MG63 (cell line): Measurements from ENCODE around the gene FNDC4. TPM values are rescaled to one million over a fixed set of nuclear protein-coding genes. Genes with fewer than 3 reads are reported as not detected.
A peak's percentile ranks its signal among the peaks of the same experiment; 100 is the strongest.

Source experiments
- DNase-seq: peaks from one replicate; pipeline ENCODE4 v3.0.0-alpha.2; 2020
- H3K27me3 ChIP-seq: fragments of 250-450 bp; sonication (Bioruptor Pico); 2 replicates; pipeline ENCODE4 v1.5.1; 2020; ENCODE audit warnings: mild to moderate bottlenecking, moderate library complexity
- H3K36me3 ChIP-seq: fragments of 250-450 bp; sonication (Bioruptor Pico); 2 replicates; pipeline ENCODE4 v1.5.1; 2020; ENCODE audit warnings: mild to moderate bottlenecking, moderate library complexity
- H3K4me3 ChIP-seq: fragments of 250-450 bp; sonication (Bioruptor Pico); 2 replicates; pipeline ENCODE4 v1.5.1; 2020; ENCODE audit warnings: mild to moderate bottlenecking, moderate library complexity
- H3K9me3 ChIP-seq: fragments of 250-450 bp; sonication (Bioruptor Pico); 2 replicates; pipeline ENCODE4 v1.5.1; 2020; ENCODE audit warnings: mild to moderate bottlenecking, moderate library complexity
- total RNA-seq: library from RNA; depleted of rRNA; stranded (reverse); fragments of >200 nt; shearing (Covaris generic); gene quantifications from 2 replicates; pipeline ENCODE4 v1.2.3, GENCODE V29; 2014; ENCODE audit warnings: low replicate concordance

Gene FNDC4
- total RNA-seq, 1 experiment from 2014 or later: 0.53 TPM

- Histone ChIP-seq H3K36me3 (no peaks in the 10 kb centered on the region), H3K27me3 (no peaks in the 10 kb centered on the region), H3K9me3 (no peaks in the 10 kb centered on the region), H3K4me3 (no peak overlapping the region)
- no peak for DNase-seq
Measured at GRCh38 chr2:27497288-27497627, 2.3 kb upstream of the FNDC4 start.

DNA sequence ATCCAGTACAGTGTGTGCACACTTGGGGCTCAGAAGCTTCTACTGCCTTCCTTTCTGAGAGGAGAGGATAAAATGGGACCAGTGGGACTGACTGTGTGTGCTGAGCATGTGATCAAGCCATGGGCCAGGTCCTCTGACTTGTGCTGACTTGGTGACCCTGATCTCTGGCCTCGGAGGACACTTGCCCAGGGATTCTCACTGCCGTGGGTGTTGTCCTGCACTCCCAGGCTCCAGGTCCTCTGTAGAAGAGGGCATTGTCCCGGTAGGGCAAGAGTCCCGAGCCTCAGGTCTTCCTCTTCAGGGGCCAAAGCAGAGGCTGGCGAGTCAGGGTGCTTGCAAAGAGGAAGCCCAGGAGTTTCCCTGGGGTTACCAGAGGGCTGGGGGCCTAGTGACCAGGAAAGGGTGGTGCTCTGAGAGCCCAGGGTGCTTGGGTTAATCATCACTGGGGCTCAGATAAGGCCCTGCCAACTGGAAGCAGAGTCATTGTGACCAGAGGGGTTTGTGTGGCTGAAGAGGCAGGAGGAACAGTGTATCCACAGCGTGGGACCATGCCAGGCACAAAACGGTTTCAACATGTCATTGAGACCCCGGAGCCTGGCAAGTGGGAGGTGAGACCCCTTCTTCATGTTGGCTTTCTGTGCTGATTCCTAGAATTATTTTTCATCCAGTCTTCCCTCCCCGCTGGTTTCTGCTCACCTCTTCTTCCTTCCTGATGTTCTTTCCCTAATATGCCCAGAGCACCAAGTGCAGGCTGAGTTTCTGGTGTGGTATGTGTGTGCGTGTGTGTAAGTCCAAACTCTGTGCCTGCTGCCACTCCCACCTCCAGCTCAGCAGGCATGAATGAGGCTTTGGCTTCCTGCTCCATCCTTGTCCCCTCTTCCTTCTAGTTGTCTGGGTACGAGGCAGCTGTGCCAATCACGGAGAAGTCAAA lies 1.6 kb upstream of the FNDC4 start, which contains the start of gene GCKR:
Gene GCKR, plus strand, starts transcription at position 483 of the 931 bp plus-strand sequence. Its CDS starts 66 bp downstream, at position 549.
- no peaks in the 10 kb centered on the region for H3K9me3 ChIP-seq
- no peak within 1 kb of the TSS for H3K4me3 ChIP-seq
- no peaks in the 10 kb centered on the region for H3K36me3 ChIP-seq
- H3K27me3 ChIP-seq: no peaks in the 10 kb centered on the region
- peak; percentile 71 for DNase-seq

DNA sequence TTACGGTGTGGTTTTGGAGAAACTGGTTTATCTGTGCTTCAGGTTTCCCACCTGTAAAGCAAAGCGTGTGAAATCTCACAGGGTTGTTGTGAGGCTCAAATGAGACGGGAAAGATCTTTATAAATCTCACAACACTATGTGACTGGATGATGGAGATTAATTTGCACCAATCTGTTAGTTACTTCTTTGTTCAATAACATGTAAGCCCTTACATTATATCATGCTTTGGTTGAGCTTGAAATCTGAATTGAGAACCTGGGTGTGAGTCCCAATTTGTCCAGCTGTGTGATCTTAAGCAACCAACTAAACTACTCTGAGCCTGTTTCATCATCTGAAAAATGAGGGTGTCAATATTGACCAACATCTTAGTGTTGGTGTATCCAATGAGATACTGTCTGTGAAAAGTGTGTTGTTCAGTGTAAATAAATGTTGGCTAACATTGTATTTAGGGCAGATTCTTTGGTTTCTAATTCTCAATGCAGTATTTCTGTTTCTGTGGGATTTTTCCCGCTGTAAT lies 898 bp upstream of the FNDC4 start:
- Histone ChIP-seq H3K9me3 (no peaks in the 10 kb centered on the region), H3K36me3 (no peaks in the 10 kb centered on the region), H3K27me3 (no peaks in the 10 kb centered on the region), H3K4me3 (no peak overlapping the region)
- no peak for DNase-seq

DNA sequence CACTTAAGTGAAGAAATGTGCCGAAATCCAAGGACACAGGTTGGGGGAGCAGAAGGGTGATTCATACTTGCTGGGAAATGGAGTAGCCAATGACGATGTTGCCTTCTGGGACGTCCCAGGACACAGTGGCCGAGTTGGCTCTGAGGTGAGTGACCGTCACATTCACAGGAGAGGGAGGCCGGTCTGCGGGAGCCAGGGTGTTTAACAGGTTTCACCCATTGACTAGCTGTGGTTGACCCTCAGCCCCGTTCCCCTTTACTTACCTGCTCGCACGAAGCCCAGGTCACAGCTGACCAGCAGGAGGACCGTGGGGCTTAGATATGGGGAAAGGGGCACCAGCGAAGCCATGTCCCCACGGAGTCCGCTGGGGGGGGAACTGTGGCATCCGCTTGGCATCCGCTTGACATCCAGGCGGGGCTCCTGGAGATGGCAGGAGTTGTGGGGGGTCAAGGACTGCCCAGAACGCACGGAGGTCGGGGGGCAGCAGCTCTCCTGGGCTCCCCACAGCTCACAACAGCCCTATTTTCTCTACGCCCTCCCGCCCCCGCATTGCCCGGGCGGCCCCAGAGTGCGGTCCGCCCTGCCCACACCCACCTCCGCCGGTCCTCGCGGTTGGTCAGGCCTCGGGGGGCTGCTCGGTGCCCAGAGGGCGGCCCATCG lies 586 bp downstream of the FNDC4 start:
- no peak for DNase-seq

DNA sequence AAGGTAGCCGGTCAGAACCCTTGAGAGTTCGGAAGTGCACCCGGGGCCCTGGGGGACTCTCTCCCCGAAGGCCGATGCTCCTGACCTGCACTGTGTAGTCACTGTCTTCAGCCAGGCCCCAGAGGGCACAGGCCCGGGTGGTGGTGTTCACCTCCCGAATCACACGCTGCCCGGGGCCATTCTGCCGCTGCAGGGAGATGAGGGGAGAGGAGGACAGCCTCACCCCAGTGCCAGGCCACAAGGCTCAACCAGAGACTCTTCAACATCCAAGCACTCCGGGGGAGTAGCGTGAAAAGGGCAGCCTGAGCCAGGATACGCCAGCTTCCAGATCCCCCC lies 1.1 kb downstream of the FNDC4 start:
- no peak overlapping the region for H3K4me3 ChIP-seq

More for the DNA sequence above, 586 bp downstream of the FNDC4 start:
- peak overlapping the region; percentile 36; the same call in 1 of the 2 replicates for H3K4me3 ChIP-seq
- H3K36me3 ChIP-seq: no peaks in the 10 kb centered on the region
- no peaks in the 10 kb centered on the region for H3K27me3 ChIP-seq
- no peaks in the 10 kb centered on the region for H3K9me3 ChIP-seq

DNA sequence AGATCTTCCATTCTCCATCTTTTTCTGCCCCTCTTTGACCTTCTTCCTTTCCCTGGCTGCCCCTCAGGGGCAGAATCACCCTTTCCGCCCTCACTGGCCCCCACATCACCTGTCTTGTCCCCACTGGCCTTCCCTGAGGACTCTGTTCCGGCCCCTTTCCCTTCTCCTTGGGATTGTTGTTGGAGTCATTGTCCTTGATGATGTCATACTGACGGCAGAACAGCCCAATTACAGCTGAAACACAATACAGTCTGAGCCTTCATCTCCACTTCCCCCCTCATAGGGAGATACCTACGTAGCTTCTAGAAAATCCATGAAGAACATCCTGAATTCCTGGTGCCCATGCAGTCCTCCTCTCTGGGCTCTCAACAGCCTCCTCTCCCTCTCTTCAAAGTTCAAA lies 2.4 kb downstream of the FNDC4 start:
- Histone ChIP-seq H3K9me3 (no peaks in the 10 kb centered on the region), H3K27me3 (no peaks in the 10 kb centered on the region), H3K36me3 (no peaks in the 10 kb centered on the region), H3K4me3 (no peak overlapping the region)
- no peak for DNase-seq

More for the DNA sequence above, 1.1 kb downstream of the FNDC4 start:
- no peak for DNase-seq
- no peaks in the 10 kb centered on the region for H3K27me3 ChIP-seq
- H3K9me3 ChIP-seq: no peaks in the 10 kb centered on the region
- no peaks in the 10 kb centered on the region for H3K36me3 ChIP-seq

GRCh38 chr2:27489498-27490397 lies 5.3 kb downstream of the FNDC4 start, which contains the start of gene IFT172:
TSS of gene IFT172 (minus strand) at chr2:27489743. CDS start at chr2:27489653, 90 bp downstream.
- DNase-seq: peak; percentile 96
- Histone ChIP-seq H3K4me3 (peak within 1 kb of the TSS; percentile 78), H3K9me3 (no peaks in the 10 kb centered on the region), H3K27me3 (no peaks in the 10 kb centered on the region), H3K36me3 (0 out of 2 replicates have a peak, but pooled peaks cover 1% of the 10 kb centered on the region)

DNA sequence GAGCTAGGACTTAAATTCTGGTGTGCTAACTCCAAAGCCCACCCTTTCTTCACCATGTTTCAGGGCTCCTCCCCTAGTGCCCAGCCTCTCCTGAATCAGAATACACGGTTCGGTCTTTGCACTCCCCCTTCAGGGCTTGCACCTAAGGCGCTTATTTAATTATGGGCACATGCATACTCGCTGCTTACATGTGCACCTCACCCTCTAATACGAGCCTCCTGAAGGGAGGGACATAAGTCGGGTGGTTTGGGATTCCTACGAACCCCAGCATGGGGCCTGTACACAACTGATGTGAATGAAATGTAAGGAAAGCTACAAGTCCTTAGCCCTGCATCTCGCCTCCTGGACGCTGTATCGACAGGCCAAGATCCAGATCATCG lies 5.9 kb downstream of the FNDC4 start:
- H3K27me3 ChIP-seq: no peaks in the 10 kb centered on the region
- H3K9me3 ChIP-seq: no peaks in the 10 kb centered on the region
- peak overlapping the region; percentile 78 for H3K4me3 ChIP-seq
- 0 out of 2 replicates have a peak, but pooled peaks cover 4% of the 10 kb centered on the region for H3K36me3 ChIP-seq
- peak; percentile 7 for DNase-seq

DNA sequence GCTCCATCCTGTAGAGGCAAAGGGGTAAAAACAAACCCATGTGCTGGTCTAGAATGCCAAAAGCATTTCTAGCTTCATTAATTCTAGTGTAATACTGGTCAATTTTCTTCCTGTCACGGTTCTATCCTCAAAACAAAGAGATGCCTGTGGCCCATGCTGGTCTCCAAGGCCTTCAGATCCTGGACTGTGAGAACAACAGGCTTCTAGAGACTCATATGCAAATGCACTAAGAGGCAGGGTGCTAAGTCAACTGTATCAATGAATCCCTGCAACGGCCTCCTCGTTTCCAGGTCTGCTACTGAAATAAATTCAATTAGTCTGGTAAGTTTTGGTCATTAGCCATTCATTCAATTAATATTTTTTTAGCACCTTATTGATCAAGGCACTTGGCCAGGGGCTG lies 9.5 kb downstream of the FNDC4 start:
- Histone ChIP-seq H3K4me3 (no peak overlapping the region), H3K9me3 (no peaks in the 10 kb centered on the region), H3K27me3 (no peaks in the 10 kb centered on the region), H3K36me3 (peaks cover 11% of the 10 kb centered on the region; the same call in 1 of the 2 replicates)
- no peak for DNase-seq

DNA sequence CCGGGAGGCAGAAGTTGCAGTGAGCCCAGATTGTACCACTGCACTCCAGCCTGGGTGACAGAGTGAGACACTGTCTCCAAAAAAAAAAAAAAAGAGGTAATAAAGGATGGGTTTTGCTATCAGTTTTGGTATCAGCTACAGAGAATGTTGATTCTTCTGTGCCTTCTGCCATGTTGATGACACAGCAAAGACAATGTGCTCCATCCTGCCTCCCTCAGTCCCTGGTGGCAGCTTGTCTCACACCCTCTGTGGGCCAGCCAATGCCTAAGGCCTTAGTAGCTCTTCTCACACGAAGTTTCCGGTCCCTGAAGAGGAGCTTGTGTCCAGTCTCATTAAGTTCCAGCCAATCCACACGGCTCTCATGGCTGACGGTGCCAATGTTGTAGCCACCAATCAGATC lies 23.0 kb downstream of the FNDC4 start:
- H3K9me3 ChIP-seq: no peaks in the 10 kb centered on the region
- no peak for DNase-seq
- H3K27me3 ChIP-seq: no peaks in the 10 kb centered on the region

GRCh38 chr2:27464443-27464842 lies 30.6 kb downstream of the FNDC4 start:
- no peak for DNase-seq
- no peaks in the 10 kb centered on the region for H3K9me3 ChIP-seq
- H3K4me3 ChIP-seq: no peak overlapping the region
- no peaks in the 10 kb centered on the region for H3K36me3 ChIP-seq
- no peaks in the 10 kb centered on the region for H3K27me3 ChIP-seq

More for the DNA sequence above, 23.0 kb downstream of the FNDC4 start:
- no peak overlapping the region for H3K4me3 ChIP-seq
- H3K36me3 ChIP-seq: peaks cover 9% of the 10 kb centered on the region

GRCh38 chr2:27461118-27461517 lies 33.9 kb downstream of the FNDC4 start:
- H3K27me3 ChIP-seq: no peaks in the 10 kb centered on the region
- DNase-seq: no peak
- H3K9me3 ChIP-seq: no peaks in the 10 kb centered on the region
- H3K4me3 ChIP-seq: no peak overlapping the region
- no peaks in the 10 kb centered on the region; the same call in 1 of the 2 replicates for H3K36me3 ChIP-seq

DNA sequence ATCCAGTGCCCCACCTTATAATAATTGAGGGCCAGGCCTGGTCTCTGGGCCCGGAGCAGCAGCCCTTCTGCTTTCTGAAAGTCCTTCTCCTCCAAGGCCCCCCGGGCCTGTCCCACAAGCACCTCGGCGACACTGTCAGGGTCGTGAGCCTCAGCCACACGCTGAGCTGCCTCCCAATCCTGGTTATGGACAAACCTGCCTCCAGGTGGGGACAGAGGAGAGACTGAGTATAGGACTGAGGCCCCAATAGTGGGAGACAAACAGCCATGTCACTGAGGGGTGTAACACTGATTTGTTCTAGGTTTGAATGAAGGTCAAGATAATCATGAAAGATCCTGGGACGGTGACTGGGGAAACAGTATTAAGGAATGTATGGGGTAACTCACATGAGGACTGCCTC lies 41.0 kb downstream of the FNDC4 start:
- H3K9me3 ChIP-seq: no peaks in the 10 kb centered on the region
- DNase-seq: no peak
- H3K27me3 ChIP-seq: no peaks in the 10 kb centered on the region
- H3K36me3 ChIP-seq: peaks cover 8% of the 10 kb centered on the region
- H3K4me3 ChIP-seq: no peak overlapping the region

DNA sequence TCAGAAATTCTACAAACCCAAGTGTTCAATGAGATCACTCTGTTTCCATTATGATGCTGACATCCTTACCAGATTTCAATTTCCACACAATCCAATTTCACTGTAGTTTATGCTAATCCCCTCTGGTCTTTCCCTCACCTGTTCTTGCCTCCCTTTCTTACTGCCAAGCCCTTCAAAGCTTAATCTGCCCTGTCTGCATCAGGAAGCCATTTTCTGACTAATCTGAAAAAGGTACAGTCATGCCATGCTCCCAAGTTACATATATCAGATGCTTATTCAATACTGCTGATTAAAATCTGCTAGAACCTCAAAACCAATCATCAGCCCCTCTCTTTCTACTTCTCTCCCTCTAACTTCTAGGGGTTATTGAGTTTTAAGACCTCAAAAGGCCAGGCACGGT lies 43.9 kb downstream of the FNDC4 start:
- Histone ChIP-seq H3K4me3 (no peak overlapping the region), H3K36me3 (peaks cover 22% of the 10 kb centered on the region), H3K27me3 (no peaks in the 10 kb centered on the region), H3K9me3 (no peaks in the 10 kb centered on the region)
- DNase-seq: no peak

GRCh38 chr2:27448381-27448780 lies 46.6 kb downstream of the FNDC4 start:
- no peak for DNase-seq
- no peaks in the 10 kb centered on the region for H3K9me3 ChIP-seq
- no peak overlapping the region for H3K4me3 ChIP-seq
- no peaks in the 10 kb centered on the region for H3K27me3 ChIP-seq
- H3K36me3 ChIP-seq: peaks cover 26% of the 10 kb centered on the region

DNA sequence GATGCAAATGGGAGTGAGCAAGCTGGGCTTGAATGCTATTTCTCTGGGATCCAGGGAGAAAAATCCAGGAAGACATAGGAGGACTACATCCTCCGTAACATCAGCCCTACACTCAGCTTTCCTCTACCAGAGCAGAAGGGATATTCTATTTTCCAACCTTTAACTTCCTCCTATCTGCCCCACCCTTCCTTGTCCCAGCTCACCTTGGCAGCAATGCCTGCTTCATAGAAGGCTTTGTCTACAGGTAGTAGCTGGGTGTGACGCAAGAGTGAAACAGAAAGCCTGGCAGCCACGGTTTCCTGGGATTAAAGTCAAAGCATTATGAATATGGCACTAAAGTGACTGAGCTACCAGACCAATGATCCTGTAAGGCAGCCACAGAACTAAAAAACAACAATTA lies 48.9 kb downstream of the FNDC4 start:
- no peak for DNase-seq
- Histone ChIP-seq H3K27me3 (no peaks in the 10 kb centered on the region), H3K36me3 (peaks cover 26% of the 10 kb centered on the region), H3K9me3 (no peaks in the 10 kb centered on the region), H3K4me3 (no peak overlapping the region)
